Measurements from ENCODE around the gene EMX2. TPM values are rescaled to one million over a fixed set of nuclear protein-coding genes. Genes with fewer than 3 reads are reported as not detected.

The EMX2 gene
- total RNA-seq (2016; rRNA removed; fragmentation: Illumina TruSeq; extraction: Trizol) (not detected in 2 replicates), polyA plus RNA-seq (2011; rRNA removed) (not detected in 2 replicates), polyA minus RNA-seq (2011; rRNA and poly(A)+ RNA removed; ENCODE audit: low replicate concordance) (not detected in 2 replicates), Bru-seq, nascent RNA (not detected), BruChase-seq, experiment 1, labeled RNA remaining after a 6-hour chase (not detected), BruChase-seq, experiment 2, labeled RNA remaining after a 2-hour chase (not detected)
- total RNA-seq (2016; cell fraction: cytosol; rRNA removed; fragmentation: Illumina TruSeq; extraction: Trizol; ENCODE audit: low read depth): not detected in 2 replicates
- not detected in 2 replicates for total RNA-seq (2016; cell fraction: insoluble cytoplasmic fraction; rRNA removed; fragmentation: Illumina TruSeq; extraction: Trizol)
- not detected in 2 replicates for total RNA-seq (2016; cell fraction: membrane; rRNA removed; fragmentation: Illumina TruSeq; extraction: Trizol)
- not detected in 2 replicates for total RNA-seq (2016; cell fraction: nucleus; rRNA removed; fragmentation: Illumina TruSeq; extraction: Trizol)
- not detected in 2 replicates for polyA plus RNA-seq (2011; cell fraction: cytosol; rRNA removed)
- polyA plus RNA-seq (2011; cell fraction: nucleus; rRNA removed): not detected in 2 replicates
- 0.07 TPM in 1 of 2 replicates, not detected in the other for polyA plus RNA-seq (2012)
- polyA plus RNA-seq (2016; cell fraction: cytosol; fragmentation: Illumina TruSeq; extraction: Trizol; ENCODE audit: low read depth): not detected in 2 replicates
- polyA plus RNA-seq (2016; cell fraction: insoluble cytoplasmic fraction; fragmentation: Illumina TruSeq; extraction: Trizol; ENCODE audit: low read depth): not detected in 2 replicates
- not detected in 2 replicates for polyA plus RNA-seq (2016; cell fraction: membrane; fragmentation: Illumina TruSeq; extraction: Trizol; ENCODE audit: low read depth)
- polyA plus RNA-seq (2016; cell fraction: nucleus; fragmentation: Illumina TruSeq; extraction: Trizol; ENCODE audit: insufficient read depth, low read depth): not detected in 2 replicates
- polyA minus RNA-seq (2011; cell fraction: cytosol; rRNA and poly(A)+ RNA removed): not detected in 2 replicates
- polyA minus RNA-seq (2011; cell fraction: nucleus; rRNA and poly(A)+ RNA removed): not detected in 2 replicates
- long read RNA-seq, experiment 1: 0 reads
- long read RNA-seq, experiment 2: 0 reads

GRCh38 chr10:117542706-117543224 is at the start of gene EMX2:
Gene EMX2 (plus strand): TSS chr10:117542746. CDS start chr10:117543268, 522 bp downstream.
- Histone ChIP-seq H3K27ac (ENCODE audit: extremely low read length, insufficient read depth, low read length) (no peak within 1 kb of the TSS), H3K4me2 (ENCODE audit: low read depth, low read length) (no peak within 1 kb of the TSS), H3K9ac (ENCODE audit: insufficient read depth, low read depth, low read length) (no peak within 1 kb of the TSS), H3K79me2 (ENCODE audit: insufficient read depth, low read length) (no peaks in the 10 kb centered on the region), H3K4me3 (replicated peaks in 1 of 3; ENCODE audit: insufficient read depth in 1 of 3, low read depth in 2 of 3, low read length in 3 of 3) (no peak within 1 kb of the TSS), H3K9me3 (ENCODE audit: low read length) (no peaks in the 10 kb centered on the region), H3K4me1 (ENCODE audit: insufficient read depth, low read length) (peaks cover 11% of the 10 kb centered on the region), H3K36me3 (replicated peaks in 1 of 2; ENCODE audit: control insufficient read depth in 1 of 2, insufficient read depth in 2 of 2, low read length in 2 of 2) (no peaks in the 10 kb centered on the region), H4K20me1 (ENCODE audit: insufficient read depth, low read length) (no peaks in the 10 kb centered on the region), H3K27me3 (ENCODE audit: control insufficient read depth in 1 of 2, insufficient read depth in 2 of 2, low read length in 2 of 2) (peaks cover 17 to 87% of the 10 kb centered on the region in 2 experiments), H2AFZ (ENCODE audit: low read length) (no peak within 1 kb of the TSS)
- DNase-seq (ENCODE audit: low spot score) (no peak), ATAC-seq (no peak), FAIRE-seq (no peak)
- BruUV-seq (replicated peaks): no TSS peak
- intact Hi-C loops (cut with micrococcal nuclease; ENCODE audit: unreplicated experiment) (no loop called here), in situ Hi-C loops (cut with HindIII; ENCODE audit: extremely low pct_ligation_motif_present, low pct_unique_long_range_greater_than_20kb) (loop anchor here (5.0 to 25.0 kb wide), 2 partner anchors 570 to 700 kb away; no protein-coding TSS in a partner anchor)
- POLR2A ChIA-PET: no interaction called here
- 38% methylated on average over 26 of the region's 26 CpGs for WGBS (ENCODE audit: low lambda C conversion rate)
- CTCF ChIA-PET (ENCODE audit: low intra/inter-chr PET ratio, low total read pairs): no interaction called here
- TF ChIP-seq MTERF4 (CRISPR knock-in tag; IDR thresholded peaks at IDR 0.05) (no peak), ZNF570 (CRISPR knock-in tag; IDR thresholded peaks at IDR 0.05; ENCODE audit: borderline replicate concordance) (no peak), HNRNPK (IDR thresholded peaks at IDR 0.05; ENCODE audit: low read depth, low read length, poor library complexity, severe bottlenecking) (peak; percentile 92), PCBP1 (IDR thresholded peaks at IDR 0.05; ENCODE audit: borderline replicate concordance, low read depth, low read length) (0 out of 2 replicates have a peak, but pooled peaks have one; percentile 40)
